GM13976 (cell line): Measurements from ENCODE around the gene MGAT4C.

ENCODE experiments used
- DNase-seq: peaks from one replicate; pipeline ENCODE4 v3.0.0; 2012; ENCODE audit warnings: low spot score
- CTCF ChIP-seq: IDR thresholded peaks from 2 replicates; pipeline ENCODE4 v1.5.1; 2012; ENCODE audit warnings: borderline replicate concordance, mild to moderate bottlenecking; ENCODE audit not compliant: insufficient read depth; ENCODE audit errors: extremely low read depth, missing control alignments, control extremely low read depth
- in situ Hi-C: fragments of 300-500 bp; cut with MboI; formaldehyde crosslinking; loops from one replicate; pipeline ENCODE4 v1.12.0; 2022; ENCODE audit warnings: low sequenced_read_pairs, mixed read lengths, inconsistent platforms; ENCODE audit not compliant: unreplicated experiment

MGAT4C gene

GRCh38 chr12:86275356-86275755 is 19.2 kb upstream of the MGAT4C start:
- in situ Hi-C loops, result no loop called here
- TF ChIP-seq CTCF, result no peak
- no peak for DNase-seq

- in situ Hi-C loops, result no loop called here
- TF ChIP-seq CTCF, result no peak
- no peak for DNase-seq
Observed at GRCh38 chr12:86265329-86265695, 9.1 kb upstream of the MGAT4C start.

GRCh38 chr12:86264451-86265328 is 8.5 kb upstream of the MGAT4C start:
- TF ChIP-seq CTCF, result no peak
- in situ Hi-C loops, result no loop called here
- no peak for DNase-seq

GRCh38 chr12:86261578-86261977 is 5.4 kb upstream of the MGAT4C start:
- TF ChIP-seq CTCF, result no peak
- in situ Hi-C loops, result no loop called here
- no peak for DNase-seq

- no peak for DNase-seq
- in situ Hi-C loops, result no loop called here
- TF ChIP-seq CTCF, result no peak
Observed at GRCh38 chr12:86261142-86261541, 5.0 kb upstream of the MGAT4C start.

- in situ Hi-C loops, result no loop called here
- no peak for DNase-seq
- TF ChIP-seq CTCF, result no peak
Observed at GRCh38 chr12:86260183-86260582, 4.0 kb upstream of the MGAT4C start.
